ACC112 (cell line): ENCODE results near the gene SIM2.

Experiments used
- H2AFZ ChIP-seq: fragments of 200-600 bp; sonication (generic); one replicate; pipeline ENCODE4 v1.6.0; 2017; ENCODE audit warnings: antibody characterized with exemption, low read length; ENCODE audit not compliant: unreplicated experiment
- H3K27ac ChIP-seq: fragments of 200-600 bp; sonication (generic); 2 replicates; pipeline ENCODE4 v1.5.1; 2014; ENCODE audit warnings: low read depth, mild to moderate bottlenecking, antibody characterized with exemption, low read length, moderate library complexity
- H3K27me3 ChIP-seq: fragments of 200-600 bp; sonication (generic); 2 replicates; pipeline ENCODE4 v1.6.1; 2014; ENCODE audit warnings: mild to moderate bottlenecking, antibody characterized with exemption, low read length, moderate library complexity, mixed read lengths; ENCODE audit not compliant: insufficient read depth
- H3K36me3 ChIP-seq: fragments of 200-600 bp; sonication (generic); 2 replicates; pipeline ENCODE4 v1.6.1; 2016; ENCODE audit warnings: mild to moderate bottlenecking, antibody characterized with exemption, low read length, moderate library complexity, mixed read lengths; ENCODE audit not compliant: insufficient read depth
- H3K4me1 ChIP-seq: fragments of 200-600 bp; sonication (generic); one replicate; pipeline ENCODE4 v1.6.1; 2016; ENCODE audit warnings: low read length, mixed read lengths; ENCODE audit not compliant: insufficient read depth, unreplicated experiment, control insufficient read depth
- H3K4me3 ChIP-seq: fragments of 200-600 bp; sonication (generic); 2 replicates; pipeline ENCODE4 v1.5.1; 2014; ENCODE audit warnings: mild to moderate bottlenecking, low read depth, low read length
- H3K79me2 ChIP-seq: fragments of 200-600 bp; sonication (generic); one replicate; pipeline ENCODE4 v1.6.0; 2016; ENCODE audit warnings: low read length; ENCODE audit not compliant: control insufficient read depth, unreplicated experiment, insufficient read depth

SIM2 gene

GRCh38 chr21:36695283-36695634, 3.7 kb upstream of the SIM2 start:
- Histone ChIP-seq H3K4me1 (peaks cover 3% of the 10 kb centered on the region), H3K4me3 (no peak overlapping the region), H3K27me3 (peaks cover 99% of the 10 kb centered on the region), H3K27ac (no peak overlapping the region), H3K79me2 (no peaks in the 10 kb centered on the region), H3K36me3 (no peaks in the 10 kb centered on the region), H2AFZ (no peak overlapping the region)

- peaks cover 3% of the 10 kb centered on the region for H3K4me1 ChIP-seq
- peaks cover 99% of the 10 kb centered on the region for H3K27me3 ChIP-seq
- no peaks in the 10 kb centered on the region for H3K36me3 ChIP-seq
- no peaks in the 10 kb centered on the region for H3K79me2 ChIP-seq
- H3K27ac ChIP-seq: no peak overlapping the region
- H3K4me3 ChIP-seq: no peak overlapping the region
- H2AFZ ChIP-seq: no peak overlapping the region
These were observed 3.1 kb upstream of the SIM2 start for GRCh38 chr21:36695671-36696389.

- peaks cover 99% of the 10 kb centered on the region for H3K27me3 ChIP-seq
These were observed 2.4 kb upstream of the SIM2 start for GRCh38 chr21:36696390-36697059.

GRCh38 chr21:36697060-36697850, 1.7 kb upstream of the SIM2 start:
- Histone ChIP-seq H3K79me2 (no peaks in the 10 kb centered on the region), H3K36me3 (no peaks in the 10 kb centered on the region), H3K4me1 (peaks cover 3% of the 10 kb centered on the region), H2AFZ (no peak overlapping the region), H3K27ac (no peak overlapping the region), H3K27me3 (peaks cover 99% of the 10 kb centered on the region), H3K4me3 (no peak overlapping the region)

More at GRCh38 chr21:36696390-36697059, 2.4 kb upstream of the SIM2 start:
- Histone ChIP-seq H3K79me2 (no peaks in the 10 kb centered on the region), H3K36me3 (no peaks in the 10 kb centered on the region), H2AFZ (no peak overlapping the region), H3K4me1 (peaks cover 3% of the 10 kb centered on the region), H3K27ac (no peak overlapping the region), H3K4me3 (no peak overlapping the region)

- Histone ChIP-seq H3K79me2 (no peaks in the 10 kb centered on the region), H3K4me3 (no peak overlapping the region), H3K4me1 (peaks cover 3% of the 10 kb centered on the region), H2AFZ (no peak overlapping the region), H3K27ac (no peak overlapping the region), H3K36me3 (no peaks in the 10 kb centered on the region), H3K27me3 (peaks cover 99% of the 10 kb centered on the region)
These were observed 997 bp upstream of the SIM2 start for GRCh38 chr21:36697851-36698384.

GRCh38 chr21:36698385-36698980, 432 bp upstream of the SIM2 start:
- peaks cover 3% of the 10 kb centered on the region for H3K4me1 ChIP-seq
- peak overlapping the region; percentile 55 for H3K4me3 ChIP-seq
- no peaks in the 10 kb centered on the region for H3K79me2 ChIP-seq
- no peaks in the 10 kb centered on the region for H3K36me3 ChIP-seq
- peaks cover 99% of the 10 kb centered on the region for H3K27me3 ChIP-seq
- H3K27ac ChIP-seq: no peak overlapping the region
- H2AFZ ChIP-seq: no peak overlapping the region

- Histone ChIP-seq H3K27ac (no peak overlapping the region), H3K4me1 (peaks cover 3% of the 10 kb centered on the region), H2AFZ (peak overlapping the region; percentile 32), H3K79me2 (no peaks in the 10 kb centered on the region), H3K27me3 (peaks cover 99% of the 10 kb centered on the region), H3K36me3 (no peaks in the 10 kb centered on the region), H3K4me3 (peak overlapping the region; percentile 70)
These were observed 805 bp downstream of the SIM2 start for GRCh38 chr21:36699546-36700294.

- no peaks in the 10 kb centered on the region for H3K36me3 ChIP-seq
- no peak overlapping the region for H2AFZ ChIP-seq
- peak overlapping the region; percentile 70 for H3K4me3 ChIP-seq
- H3K4me1 ChIP-seq: peaks cover 5% of the 10 kb centered on the region
- H3K27ac ChIP-seq: no peak overlapping the region
- H3K79me2 ChIP-seq: no peaks in the 10 kb centered on the region
- peaks cover 99% of the 10 kb centered on the region for H3K27me3 ChIP-seq
These were observed 1.5 kb downstream of the SIM2 start for GRCh38 chr21:36700295-36700970.

DNA sequence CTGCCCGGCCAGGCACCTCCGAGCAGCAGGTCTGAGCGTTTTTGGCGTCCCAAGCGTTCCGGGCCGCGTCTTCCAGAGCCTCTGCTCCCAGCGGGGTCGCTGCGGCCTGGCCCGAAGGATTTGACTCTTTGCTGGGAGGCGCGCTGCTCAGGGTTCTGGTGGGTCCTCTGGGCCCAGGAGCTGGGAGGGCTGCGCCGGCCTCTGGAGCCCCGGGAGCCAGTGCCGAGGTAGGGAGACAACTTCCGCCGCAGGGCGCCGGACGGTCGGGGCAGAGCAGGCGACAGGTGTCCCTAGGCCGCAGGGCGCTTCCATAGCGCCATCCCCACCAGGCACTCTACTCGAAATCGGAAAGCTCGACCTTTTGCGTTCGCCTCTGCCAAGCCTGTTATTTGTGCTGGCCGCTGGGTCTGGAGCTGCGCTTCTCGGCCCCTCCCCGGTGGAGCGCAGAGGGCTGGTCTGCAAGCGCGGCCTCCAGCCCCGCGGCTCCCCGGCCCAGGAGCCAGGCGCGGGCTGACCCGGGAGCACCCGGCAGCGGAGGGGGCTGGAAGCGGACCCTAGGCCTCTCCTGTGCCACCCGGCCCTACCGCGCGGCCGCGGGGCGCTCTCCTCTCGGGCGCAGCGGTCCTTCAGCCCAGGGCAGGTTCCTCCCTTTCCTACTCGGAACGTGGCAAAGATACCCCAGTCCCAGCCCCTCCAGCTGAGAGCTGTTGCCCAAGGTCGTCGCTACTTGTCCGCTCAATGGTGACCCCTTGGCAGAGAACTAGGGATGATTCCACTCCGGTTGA, 2.2 kb downstream of the SIM2 start:
- Histone ChIP-seq H3K27ac (no peak overlapping the region), H3K79me2 (no peaks in the 10 kb centered on the region), H3K27me3 (peaks cover 99% of the 10 kb centered on the region), H3K4me3 (peak overlapping the region; percentile 70; the same call in 1 of the 2 replicates), H3K36me3 (no peaks in the 10 kb centered on the region), H3K4me1 (peaks cover 5% of the 10 kb centered on the region), H2AFZ (no peak overlapping the region)
